GM18868 (cell line): ENCODE measurements around the gene SPSB2.
"Not testable (repeated sequence)": the region's sequence is repeated elsewhere in the genome, so short reads cannot be mapped to it uniquely, and the experiment has no call there.

ENCODE experiments used
- ATAC-seq: cut with Tn5 transposase; IDR thresholded peaks from one replicate; pipeline ENCODE4 v1.9.1; 2021; ENCODE audit warnings: mild to moderate bottlenecking, moderate library complexity; ENCODE audit not compliant: unreplicated experiment

Gene SPSB2

DNA sequence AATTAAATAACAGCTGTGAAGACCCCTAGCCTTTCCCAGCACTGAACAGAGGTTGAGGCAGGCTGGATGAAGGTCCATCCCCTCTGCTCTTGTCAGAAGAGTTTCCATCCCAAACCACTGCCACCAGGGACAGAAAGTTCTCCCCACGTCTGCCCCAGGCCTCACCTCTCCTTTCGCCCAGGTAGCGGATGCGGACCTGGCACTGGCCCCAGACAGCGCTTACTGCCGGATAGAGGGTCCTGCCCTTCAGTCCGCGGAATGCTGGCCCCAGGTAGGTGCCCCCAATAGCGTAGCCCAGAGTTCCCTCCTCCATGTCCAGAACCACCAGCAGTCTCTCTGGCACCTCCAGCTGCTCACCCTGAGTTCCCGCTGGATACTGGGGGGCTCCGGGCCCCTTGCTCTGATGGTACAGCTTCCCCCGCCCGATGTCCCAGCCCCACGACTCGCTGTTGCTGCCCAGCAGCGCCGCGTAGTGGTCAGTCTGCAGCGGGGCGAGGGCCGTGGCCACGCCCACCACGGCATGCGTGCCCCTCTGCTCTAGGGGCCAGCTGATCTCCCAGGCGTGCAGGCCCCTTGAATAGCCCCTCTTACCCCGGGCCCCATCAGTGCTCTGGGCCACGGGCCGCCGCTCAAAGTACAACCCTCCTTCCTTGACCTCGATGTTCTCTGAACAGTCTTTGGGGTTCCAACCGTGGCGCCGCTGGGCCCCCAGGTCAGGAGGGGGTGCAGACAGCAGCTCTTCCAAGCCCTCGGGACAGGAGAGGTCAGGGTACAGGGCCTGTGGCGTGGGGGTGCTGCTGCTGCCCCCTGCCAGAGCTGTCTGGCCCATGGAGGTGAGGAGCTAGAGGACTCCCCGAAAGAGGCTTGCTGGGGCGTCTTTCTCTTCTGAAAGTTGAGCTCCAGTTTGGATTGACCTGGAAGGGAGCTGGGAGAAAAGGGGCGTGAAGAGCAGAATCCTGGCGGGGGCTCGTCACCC lies 742 bp downstream of the SPSB2 start:
- peak; percentile 31 for ATAC-seq

DNA sequence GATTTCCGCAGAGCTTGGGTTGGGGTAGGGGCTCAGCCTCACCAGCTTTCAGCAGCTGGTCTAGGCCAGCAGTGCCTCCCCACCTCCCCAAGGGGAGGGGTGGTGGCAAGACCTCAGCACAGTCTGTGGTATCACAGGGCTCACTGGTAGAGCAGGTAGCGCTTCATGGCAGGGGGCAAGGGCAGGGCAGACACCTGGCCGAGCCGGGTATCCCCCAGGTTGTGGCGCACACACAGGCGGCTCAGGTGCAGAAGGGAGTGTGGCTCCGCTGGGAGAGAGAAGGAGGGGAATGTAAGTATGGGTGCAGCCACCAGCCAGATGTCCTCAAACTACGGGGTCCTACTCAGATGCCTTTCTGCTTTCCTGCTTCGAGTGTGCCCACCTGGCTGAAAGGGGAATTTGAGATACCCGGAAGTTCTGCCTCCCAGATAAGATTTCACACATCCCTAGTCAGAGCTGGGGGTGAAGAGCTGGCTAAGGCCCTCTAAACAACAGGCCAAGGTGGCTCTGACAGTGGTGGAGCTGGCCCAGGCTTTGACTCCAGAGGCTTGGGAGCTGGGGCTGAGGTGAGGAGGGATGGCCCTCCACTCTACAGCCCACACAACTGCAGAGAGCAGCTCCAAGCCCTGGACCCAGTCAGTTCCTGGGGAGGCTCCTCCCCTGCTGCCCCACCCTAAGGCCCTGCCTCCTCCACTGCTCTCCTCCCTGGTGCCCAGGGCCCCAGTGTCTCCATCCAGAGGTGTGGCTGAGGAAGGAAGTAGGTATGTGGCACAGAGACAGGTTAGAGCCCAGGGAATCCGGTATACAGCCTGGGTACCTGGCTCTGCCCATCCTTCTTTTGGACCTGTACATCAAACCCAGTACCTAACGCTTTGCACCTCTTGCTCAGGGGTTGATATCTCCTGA lies 1.8 kb downstream of the SPSB2 start:
- ATAC-seq = no peak

DNA sequence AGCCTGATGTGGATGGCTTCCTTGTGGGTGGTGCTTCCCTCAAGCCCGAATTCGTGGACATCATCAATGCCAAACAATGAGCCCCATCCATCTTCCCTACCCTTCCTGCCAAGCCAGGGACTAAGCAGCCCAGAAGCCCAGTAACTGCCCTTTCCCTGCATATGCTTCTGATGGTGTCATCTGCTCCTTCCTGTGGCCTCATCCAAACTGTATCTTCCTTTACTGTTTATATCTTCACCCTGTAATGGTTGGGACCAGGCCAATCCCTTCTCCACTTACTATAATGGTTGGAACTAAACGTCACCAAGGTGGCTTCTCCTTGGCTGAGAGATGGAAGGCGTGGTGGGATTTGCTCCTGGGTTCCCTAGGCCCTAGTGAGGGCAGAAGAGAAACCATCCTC lies 2.8 kb downstream of the SPSB2 start:
- ATAC-seq = not testable (repeated sequence)

DNA sequence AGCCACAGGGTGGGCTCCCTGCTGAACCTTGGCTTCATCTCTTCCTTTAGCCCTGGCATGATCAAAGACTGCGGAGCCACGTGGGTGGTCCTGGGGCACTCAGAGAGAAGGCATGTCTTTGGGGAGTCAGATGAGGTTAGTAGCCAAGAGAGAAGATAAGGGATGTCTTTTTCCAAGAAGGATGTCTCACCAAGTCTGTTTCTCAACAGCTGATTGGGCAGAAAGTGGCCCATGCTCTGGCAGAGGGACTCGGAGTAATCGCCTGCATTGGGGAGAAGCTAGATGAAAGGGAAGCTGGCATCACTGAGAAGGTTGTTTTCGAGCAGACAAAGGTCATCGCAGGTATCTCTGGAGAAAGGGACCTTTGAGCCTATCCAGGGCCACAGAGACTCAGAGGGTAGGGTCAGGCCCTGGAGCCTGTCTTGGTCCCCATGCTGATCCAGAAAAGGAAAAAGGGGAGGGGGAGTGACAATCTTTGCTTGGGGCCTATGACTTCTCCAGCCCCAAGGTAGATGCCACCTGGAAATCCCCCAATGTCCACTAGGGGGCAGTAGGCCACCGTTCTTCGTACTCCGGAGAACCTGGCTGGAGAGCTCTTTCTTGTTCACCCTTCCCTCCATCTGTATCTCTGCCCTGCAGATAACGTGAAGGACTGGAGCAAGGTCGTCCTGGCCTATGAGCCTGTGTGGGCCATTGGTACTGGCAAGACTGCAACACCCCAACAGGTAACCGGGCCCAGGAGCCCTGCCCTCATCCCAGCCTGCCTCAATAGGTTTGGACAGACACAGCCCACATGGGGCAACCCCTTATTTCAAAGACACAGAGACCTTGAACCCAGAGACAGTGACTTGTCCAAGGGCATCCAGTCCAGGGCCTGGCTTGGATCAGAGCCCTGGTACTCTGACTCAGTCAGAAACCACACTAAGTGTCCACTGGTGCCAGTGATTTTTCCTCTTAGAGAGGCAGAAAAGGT lies 3.8 kb downstream of the SPSB2 start:
- no peak for ATAC-seq

DNA sequence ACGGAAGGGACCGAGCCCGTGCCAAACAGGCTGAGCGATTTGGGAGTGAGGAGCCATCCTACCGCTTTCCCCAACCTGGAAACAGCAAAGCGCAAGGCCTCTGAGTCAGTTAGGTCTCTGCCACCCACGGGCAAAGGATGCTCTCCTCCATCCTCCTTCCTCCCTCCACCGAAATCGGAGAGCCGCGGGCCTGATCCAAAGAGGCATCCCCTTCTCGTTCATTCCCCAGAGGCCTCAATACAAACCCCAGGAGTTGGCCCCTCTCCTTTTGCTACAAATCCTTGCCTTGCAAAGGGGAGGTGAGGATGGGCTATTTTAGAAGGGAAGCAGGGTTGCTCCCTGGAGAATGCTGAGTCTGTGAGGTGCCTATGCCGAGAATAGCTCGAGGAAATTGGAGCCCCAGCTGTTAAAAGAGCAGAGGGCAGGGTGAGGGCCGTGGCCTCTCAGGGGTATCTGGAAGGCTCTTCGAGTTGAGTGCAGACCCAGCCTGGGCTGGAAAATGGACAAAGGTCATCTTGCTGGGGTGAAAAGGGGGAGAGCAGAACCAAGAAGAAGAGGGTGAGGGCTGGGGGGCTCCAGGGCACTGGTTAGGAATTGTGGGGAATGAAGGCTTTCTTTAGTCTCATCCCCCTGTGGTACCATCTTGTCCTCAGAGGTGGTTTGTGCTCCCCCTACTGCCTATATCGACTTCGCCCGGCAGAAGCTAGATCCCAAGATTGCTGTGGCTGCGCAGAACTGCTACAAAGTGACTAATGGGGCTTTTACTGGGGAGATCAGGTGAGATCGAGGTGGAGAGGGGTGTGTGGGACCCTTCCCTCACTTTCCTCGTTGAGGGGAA lies 4.7 kb downstream of the SPSB2 start:
- no peak for ATAC-seq

DNA sequence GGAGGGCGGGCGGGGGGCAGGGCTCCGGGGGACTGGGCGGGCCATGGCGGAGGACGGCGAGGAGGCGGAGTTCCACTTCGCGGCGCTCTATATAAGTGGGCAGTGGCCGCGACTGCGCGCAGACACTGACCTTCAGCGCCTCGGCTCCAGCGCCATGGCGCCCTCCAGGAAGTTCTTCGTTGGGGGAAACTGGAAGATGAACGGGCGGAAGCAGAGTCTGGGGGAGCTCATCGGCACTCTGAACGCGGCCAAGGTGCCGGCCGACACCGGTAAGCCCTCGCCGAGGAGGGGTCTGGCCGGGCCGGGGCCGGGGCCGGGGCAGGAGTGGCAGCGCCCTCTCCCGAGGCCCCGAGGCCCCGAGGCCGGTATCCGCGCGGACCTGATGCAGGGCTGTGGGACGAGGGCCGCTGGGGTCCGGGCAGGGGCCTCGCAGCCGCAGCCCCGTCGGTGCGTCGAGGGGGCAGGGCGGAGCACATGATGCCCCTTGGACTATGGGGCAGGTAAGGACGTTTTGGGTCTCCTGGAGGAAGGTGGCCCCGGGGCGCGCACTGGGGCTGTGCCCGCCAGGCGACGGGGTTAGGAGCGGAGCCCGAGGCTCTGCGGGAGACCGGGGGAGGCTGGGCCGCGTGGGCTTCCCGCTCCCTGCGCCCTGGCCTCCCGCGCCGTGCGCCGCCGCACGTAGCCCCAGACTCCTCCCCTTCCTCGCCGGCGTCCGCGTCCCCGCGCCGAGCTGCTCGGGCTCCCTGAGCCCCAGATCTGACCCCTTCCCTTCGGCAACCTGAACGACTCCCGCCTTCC lies 5.5 kb downstream of the SPSB2 start, which contains the start of gene TPI1:
TPI1 (plus strand) TSS at position 119 of the 798 bp plus-strand sequence; CDS start at position 155, 36 bp downstream.
- ATAC-seq = peak; percentile 56

DNA sequence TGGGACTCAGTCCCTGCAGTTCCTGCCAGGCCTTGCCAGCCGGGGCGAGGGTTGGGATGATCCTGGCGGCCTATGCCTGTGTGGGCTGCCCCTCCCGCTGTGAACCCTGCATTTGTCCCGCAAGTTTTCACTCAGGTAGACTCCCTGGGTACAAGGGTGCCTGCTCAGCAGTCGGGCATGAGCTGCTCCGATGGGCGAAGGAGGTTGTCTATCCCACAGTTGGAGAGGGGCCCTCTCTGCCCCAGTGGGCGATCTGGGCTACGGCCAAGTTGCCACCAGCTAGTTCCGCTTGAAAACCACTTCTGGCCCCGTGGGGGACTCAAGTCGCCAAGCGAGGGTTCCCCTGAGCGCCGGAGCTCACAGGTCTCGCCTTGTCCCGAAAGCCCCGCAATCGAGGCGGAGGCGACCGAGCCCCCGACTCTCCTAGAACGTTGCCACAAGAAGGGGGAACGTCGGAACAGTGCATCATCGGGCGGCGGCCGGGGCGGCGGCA lies 6.1 kb downstream of the SPSB2 start:
- peak; percentile 10 for ATAC-seq

DNA sequence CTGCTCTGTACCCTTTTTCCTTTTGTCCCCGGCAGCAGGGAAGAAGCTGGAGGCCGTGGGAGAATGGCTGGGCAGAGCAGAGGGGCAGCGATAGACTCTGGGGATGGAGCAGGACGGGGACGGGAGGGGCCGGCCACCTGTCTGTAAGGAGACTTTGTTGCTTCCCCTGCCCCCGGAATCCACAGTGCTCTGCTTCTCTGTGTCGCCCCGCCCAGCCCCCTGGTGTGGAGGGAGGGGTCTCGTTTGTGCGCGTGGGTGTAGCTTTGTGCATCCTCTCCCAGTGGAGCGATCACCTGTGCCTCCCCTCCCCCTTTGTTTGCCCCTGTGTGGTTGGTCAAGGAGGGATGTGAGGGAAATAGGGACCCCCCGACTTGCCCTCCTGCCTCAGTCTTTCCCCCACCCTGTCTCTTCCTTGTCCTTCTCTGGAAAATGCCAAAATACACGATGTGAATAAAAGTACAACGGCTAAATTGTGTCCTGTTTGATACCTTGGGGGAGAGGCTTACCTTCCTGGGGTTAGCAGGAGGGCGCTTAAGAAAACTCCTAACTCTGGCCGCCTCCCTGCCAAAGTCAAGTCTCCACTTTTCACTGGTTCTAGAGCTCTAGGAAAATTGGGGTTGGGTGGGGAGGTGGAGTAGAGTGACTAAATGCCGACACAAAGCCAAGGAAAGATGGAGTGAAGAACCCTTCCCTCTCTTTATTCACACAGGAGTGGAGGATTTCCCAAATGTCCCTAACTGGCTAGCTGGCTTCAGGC lies 6.8 kb downstream of the SPSB2 start:
- no peak for ATAC-seq

DNA sequence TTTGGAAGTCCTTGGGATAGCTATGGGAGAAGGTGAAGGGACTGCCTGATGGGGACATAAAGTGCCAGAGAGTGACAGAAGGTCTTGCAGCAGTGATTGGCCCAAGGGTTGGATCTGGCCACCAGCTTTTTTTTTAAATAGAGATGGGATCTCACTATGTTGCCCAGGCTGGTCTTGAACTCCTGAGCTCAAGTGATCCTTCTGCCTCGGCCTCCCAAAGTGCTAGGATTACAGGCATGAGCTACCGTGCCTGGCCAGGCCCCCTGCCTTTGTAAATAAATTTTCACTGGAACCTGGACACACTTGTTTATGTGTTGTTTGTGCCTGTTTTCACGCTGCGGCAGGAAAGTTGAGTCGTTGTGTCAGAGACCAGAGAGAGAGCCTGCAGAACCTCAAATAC lies 7.8 kb downstream of the SPSB2 start:
- ATAC-seq = not testable (repeated sequence)

DNA sequence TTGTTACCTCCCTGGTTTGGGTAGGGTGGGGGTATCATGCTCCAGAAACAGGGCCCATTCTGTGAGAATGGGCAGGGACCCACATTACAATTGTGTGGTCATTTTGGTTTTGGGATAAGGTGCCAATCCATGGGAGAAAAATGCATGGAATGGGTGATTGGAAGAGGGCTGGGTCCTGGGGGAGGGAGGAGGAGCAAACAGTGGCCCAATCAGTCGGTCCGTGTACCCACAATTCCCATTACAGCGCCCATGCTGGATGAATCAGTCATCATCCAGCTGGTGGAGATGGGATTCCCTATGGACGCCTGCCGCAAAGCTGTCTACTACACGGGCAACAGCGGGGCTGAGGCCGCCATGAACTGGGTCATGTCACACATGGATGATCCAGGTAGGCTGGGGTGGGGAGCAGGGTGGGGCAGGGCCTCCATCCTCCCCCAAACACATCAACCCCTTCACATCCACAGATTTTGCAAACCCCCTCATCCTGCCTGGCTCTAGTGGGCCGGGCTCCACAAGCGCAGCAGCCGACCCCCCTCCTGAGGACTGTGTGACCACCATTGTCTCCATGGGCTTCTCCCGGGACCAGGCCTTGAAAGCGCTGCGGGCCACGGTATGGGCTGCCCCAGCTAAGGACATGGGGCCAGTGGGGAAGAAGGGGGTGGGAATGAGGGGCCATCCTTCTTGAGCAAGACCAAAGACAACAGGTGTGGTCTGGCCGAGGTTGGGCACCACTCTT lies 9.3 kb downstream of the SPSB2 start:
- ATAC-seq = no peak

DNA sequence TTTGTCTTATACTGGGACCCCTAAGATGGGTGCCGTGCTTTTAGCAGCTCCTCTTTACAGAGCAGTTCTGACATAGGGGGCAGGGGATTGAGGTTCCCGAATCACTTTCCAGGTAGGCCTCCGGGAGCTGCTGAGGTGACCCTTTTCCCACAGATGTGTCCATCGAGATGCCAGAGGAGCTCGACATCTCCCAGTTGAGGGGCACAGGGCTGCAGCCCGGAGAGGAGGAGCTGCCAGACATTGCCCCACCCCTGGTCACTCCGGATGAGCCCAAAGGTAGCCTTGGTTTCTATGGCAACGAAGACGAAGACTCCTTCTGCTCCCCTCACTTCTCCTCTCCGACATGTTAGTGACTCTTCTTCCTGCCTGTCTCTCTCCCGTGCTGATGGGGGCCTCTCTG lies 10.1 kb downstream of the SPSB2 start:
- no peak for ATAC-seq

DNA sequence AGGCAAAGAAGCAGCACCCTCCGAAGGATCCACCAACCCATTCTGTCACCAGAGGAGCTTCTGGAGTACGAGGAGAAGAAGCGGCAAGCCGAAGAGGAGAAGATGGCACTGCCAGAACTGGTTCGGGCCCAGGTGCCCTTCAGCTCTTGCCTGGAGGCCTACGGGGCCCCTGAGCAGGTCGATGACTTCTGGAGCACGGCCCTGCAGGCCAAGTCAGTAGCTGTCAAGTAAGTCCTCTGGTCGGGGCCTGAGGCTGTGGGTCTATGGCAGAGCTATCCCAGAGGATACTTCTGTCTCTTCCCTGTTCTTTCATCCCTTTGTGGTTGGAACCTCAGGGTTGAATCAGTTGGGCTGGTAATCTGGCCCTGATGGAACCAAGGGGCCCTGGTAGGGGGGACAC lies 11.7 kb downstream of the SPSB2 start:
- ATAC-seq = no peak

DNA sequence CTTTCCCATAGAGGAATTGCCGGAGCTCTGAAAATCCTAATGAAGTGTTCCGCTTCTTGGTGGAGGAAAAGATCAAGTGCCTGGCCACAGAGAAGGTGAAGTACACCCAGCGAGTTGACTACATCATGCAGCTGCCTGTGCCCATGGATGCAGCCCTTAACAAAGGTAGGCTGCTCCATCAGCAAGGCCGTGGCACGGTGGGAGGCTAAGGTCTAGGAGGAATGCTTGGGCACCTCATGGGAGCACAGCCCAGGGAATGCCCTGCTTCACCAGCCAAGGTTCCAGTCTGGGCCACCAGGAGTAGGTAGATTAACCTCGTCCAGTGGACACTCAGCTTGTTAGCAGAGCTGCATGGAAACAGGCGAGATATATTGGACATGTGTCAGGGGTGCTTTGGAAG lies 12.2 kb downstream of the SPSB2 start:
- ATAC-seq = no peak

DNA sequence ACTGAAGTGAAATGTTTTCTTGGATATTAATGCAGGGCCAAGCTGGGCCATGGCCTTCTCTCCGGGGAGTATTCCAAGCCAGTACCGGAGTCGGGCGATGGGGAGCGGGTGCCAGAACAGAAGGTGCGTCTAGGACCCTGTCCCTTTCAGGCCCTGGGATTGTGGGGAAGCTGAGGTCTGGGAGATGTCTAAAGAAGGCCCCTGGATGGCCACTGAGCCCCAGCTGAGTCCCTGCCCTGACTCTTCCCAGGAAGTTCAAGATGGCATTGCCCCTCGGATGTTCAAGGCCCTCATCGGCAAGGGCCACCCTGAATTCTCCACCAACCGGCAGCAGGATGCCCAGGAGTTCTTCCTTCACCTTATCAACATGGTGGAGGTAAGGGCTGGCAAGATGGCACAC lies 13.0 kb downstream of the SPSB2 start:
- ATAC-seq = no peak

DNA sequence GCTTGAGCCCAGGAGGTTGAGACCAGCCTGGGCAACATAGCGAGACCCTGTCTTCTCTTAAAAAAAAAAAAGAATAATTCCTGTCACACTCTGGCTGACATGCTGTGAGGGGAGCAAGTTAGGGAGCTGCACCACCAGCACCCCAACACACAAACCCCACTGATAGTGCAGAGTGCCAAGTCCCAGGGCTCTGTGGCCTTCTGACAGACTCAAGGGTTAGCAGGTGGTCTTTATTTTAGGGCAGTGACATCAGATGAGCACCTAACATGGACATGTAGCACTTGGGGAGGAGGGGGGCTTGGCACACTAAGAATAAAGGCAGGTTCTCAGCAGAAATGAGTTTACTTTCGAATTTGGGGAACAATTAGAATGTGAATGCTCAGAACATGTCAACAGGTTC lies 14.3 kb downstream of the SPSB2 start:
- ATAC-seq = no peak

DNA sequence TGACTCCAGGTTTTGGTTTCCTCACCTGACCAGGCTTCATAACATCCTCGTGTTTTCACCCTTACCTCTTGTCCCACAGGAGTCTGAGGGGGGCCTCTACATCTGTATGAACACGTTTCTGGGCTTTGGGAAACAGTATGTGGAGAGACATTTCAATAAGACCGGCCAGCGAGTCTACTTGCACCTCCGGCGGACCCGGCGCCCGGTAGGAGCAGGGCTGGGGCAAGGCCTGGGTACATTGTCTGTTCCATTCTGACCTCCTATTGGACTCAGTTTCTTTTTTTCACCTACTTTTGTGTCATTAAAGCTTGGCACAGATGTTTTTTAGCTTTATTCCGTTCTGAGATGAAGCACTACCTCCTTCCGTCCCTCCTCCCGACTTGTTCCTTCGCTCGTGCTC lies 17.8 kb downstream of the SPSB2 start:
- no peak for ATAC-seq

DNA sequence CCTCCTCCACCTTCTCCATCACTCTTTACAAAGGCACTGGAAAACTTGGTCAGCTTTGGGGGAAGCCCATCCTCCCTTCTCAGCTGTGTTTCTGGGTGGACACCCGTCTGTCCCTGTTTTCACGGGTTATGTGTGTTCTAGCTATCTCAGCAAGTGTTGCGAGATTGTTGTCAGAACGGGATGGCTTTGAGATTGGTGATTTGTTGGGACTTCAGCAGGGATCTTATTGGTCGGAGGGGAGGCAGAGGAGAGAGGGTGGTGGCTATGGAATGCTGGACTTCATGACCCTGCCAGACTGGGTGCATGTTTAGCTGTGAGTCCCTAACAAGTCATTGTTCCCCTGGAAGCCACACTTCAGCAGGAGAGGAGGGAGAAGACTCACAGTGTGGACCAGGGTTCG lies 19.1 kb downstream of the SPSB2 start:
- no peak for ATAC-seq
